Embryonic facial prominence (tissue), 1 donor: ENCODE data around the gene NDUFA13.
"Not testable (repeated sequence)": the region's sequence is repeated elsewhere in the genome, so short reads cannot be mapped to it uniquely, and the experiment has no call there.

ENCODE experiments used
- DNase-seq: peaks from one replicate; pipeline ENCODE4 v3.0.0-alpha.2; 2016; ENCODE audit errors: extremely low spot score

Gene NDUFA13

DNA sequence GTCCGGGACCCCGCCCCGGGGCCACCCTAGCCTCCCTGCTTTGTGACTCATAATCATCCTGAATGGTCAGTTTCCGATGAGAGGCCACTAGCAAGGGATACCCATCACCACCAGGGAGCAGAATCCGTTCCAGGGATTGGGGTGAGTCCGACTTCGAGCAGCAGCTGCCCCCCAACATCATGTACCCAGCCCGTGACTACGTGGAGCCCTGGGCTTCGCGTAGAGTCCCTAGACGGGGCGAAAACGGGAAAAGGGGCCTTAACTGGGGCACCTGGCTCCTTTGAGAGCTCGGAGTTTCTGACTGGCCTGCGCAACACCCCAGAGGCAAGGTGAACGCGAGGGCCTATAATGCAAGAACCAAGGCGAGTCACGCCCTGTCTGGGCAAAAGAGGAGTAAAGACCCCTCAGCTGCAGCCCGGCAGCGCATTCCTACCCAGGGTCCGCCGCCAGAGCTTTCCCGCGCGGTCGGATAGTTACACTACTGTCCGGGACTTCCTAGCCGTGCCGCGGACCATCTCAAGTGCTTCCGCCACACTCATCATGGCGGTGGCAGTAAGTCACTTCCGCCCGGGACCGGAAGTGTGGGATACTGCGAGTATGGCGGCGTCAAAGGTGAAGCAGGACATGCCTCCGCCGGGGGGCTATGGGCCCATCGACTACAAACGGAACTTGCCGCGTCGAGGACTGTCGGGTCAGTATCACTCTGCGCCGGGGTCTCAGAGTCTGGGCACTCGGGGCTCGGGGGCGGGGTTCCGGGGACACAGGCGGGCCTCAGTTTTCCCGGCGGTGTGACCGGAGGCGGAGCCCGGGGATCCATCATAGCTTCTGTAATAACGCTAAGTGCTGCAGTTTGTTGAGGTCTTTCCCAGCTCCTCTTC, at the start of gene NDUFA13:
Gene NDUFA13 (plus strand): TSS at position 584 of the 878 bp plus-strand sequence. CDS start 14 bp downstream, at position 598.
- peak; percentile 84 for DNase-seq

DNA sequence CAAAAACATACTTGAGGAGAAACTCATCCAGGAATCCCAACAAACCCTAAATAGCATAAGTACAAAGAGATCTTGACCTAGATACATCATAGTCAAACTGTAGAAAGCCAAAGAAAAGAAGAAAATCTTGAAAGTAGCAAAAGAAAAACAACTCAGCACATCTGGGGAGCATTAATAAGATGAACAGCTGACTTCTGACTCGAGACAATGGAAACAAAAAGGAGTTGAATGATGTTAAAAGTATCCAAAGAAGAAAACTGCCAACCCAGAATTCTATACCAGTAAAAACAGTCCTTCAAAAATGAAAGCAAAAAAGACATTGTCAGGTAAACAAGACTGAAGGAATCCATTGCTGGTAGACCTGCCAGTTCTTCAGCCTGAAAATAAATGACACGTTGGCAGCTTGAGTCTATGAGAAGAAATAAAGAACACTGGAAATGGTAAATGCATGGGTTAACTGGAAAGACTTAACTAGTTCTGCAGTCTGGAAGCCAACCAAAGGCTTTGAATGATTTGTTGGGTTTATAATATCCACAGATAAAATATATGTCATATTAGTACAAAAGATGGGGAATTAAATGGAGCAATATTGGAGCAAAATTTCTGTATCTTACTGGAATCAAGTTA, 47.5 kb upstream of the NDUFA13 start:
- no peak for DNase-seq

DNA sequence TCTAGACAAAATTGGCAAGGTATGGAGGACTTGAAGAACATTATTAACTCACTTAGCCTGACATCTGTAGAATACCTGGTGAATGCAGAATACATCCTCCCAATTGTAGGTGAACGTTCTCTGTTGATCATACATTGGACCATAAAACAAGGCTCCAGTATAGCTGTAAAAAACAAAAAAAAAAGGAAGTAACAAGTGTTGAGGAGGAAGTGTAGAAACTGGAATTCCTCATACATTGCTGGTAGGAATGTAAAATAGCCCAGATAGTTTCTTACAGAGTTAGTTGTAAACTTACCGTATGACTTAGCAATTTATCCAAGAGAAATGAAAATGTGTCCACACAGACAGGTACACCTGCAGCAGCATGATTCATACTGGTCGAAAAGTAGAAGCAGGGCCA, 45.4 kb upstream of the NDUFA13 start:
- no peak for DNase-seq

DNA sequence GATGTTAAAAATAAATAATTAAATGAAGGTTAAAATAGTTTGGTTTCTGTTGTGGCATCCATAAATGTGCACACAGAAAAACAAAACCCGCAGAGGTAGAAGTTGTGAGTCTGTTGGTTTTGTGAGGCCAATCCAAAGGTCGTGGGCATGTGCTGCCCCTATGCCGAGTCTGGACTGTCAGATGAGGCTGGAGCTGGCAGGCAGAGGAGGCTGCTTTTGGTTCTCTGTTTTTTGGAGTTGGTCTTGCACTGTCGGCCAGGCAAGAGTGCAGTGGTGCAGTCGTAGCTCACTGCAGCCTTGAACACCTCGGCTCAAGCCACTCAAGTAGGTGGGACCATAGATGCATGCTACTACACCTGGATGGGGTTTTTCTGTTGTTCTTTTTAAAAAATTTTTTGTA, 44.3 kb upstream of the NDUFA13 start:
- DNase-seq: no peak

DNA sequence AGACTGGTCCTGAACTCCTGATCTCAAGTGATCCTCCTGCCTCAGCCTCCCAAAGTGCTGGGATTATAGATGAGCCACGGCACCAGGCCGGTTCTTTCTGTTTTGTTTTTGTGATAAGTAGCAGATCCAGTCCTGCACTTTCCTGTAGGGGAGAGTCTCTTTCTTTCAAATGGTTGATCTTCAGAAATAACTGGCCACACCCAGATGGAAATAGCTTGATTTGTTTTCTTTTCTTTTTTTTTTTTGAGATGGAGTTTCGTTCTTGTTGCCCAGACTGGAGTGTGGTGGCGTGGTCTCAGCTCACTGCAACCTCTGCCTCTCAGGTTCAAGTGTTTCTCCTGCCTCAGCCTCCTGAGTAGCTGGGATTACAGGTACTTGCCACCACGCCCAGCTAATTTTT, 43.9 kb upstream of the NDUFA13 start:
- DNase-seq: not testable (repeated sequence)

DNA sequence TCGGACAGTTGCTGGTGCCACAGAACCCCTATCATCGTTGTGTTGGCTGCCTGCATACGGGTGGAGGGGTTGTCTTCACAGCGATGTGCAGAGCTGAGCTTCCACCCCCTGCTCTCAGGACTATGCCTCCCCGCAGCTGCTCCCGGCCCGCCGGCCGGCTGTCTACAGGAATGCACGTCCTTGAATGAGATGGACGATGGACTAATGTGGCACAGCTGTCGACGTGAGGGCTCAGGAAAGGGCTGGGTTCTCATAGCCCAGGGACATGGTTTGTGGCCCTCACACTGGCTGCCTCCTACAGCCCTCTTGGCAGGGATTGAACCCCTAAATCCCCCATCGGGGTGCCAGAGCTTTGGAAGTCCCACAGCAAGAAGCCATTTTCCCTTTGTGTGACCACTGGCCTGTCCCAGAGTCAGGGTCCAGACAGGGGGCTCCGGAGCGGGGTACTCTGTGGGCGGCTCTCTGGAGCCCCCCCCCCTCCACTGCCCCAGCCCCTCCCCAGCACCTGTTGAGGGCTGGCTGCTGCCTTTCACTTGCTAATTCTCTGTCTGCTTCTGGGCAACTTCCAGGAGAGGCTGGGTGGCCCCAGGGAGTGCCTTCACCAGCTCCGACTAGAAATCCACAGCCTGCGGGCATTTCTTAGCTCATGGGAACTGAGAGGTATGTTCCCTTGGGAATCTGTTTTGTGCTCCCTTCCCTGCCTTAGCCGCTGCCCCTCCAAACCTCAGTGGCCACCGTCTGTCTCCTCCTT, 40.8 kb upstream of the NDUFA13 start:
- no peak for DNase-seq

DNA sequence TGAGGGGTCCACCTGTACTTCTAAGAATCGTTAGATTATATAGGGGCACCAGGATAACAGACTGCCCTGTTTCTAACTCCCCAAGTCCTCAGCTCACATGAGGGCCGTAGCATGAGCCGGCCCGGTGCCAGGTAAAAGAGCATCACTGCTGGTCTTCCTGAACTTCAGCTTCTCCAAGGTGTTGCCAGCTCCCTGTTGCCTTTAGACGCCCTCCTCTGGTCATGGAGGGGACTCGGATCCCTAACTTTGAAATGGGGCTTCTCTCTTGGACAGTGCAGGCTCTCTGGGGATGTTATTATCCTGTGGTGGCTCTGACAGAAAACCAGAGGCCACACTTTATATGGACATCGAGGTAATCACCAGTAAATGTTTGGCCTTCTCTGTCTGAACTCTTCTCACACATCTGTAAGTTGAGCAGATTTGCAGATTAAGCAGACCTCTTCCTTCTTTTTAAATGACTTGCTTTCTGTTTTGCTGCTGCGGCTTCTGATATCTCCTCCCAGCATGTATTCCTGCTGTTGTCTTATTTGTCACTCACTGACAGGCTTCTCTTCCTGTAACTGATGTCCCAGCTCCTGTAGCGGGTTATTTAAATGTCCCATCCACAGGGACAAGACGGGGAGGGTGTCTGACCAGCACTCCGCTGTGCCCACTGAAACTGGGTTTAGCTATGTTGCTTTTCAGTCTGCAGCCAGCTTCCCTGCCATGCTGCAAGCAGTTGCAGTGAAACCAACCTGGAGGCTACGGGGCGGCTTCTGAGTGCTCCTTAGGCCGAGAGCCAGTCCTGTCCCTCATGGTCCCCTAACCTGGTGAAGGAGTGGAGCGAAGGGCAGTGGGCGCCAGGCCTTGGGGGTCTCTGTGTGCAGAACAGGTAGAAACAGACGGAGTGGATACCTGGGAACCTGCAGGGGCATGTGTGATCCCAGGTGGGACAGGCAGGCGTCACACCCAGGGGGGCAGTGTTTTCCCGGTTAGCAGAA, 39.9 kb upstream of the NDUFA13 start:
- no peak for DNase-seq

DNA sequence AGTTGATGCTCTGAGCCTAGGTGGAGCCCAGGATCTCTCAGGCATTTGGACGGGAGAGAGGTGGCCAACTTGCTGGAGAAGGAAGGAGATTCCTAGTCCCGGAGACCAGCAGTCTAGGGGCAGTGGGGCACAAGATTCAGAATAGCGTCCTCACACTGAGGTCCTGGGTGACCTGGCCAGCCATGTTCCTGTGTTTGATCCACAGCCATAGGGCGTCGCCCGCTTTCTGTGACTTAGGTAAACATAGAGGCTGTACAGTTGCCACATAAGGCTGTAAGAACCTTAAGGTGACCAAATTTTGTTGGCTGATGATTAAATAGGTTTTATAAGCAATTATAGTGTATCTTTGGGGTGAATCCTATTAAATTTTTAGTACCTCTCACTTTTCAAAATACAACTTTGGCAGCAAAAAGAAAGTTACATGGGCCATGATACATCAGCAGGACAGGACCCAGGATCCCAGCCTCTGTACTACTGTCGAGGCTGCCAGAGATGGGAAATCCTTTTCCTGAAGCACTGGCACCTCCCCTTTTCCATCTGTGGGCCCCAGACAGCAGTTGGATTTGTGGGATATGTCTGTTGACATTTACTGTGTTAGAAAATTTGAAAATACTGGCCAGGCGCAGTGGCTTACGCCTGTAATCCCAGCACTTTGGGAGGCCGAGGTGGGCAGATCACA, 38.2 kb upstream of the NDUFA13 start:
- DNase-seq: no peak

DNA sequence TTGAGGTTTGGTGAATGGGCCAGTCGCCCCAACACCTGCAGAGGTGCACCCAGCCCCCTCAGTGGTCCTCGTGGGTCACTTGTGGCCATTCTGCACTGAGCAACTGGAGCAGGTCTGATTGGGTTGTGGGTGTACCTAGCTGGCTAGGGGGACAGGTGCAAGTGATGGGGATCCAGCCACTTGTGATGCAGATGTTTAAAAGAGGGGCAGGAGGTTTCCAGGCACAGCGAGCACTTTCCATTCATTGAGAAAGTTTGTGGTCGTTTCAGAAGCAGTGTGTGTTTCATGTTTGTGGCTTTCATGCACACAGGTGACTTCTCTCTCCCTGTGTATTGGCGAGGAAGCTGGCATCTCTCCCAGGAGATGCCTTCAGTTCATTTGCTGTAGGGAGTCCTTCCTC, 35.3 kb upstream of the NDUFA13 start:
- DNase-seq: no peak

DNA sequence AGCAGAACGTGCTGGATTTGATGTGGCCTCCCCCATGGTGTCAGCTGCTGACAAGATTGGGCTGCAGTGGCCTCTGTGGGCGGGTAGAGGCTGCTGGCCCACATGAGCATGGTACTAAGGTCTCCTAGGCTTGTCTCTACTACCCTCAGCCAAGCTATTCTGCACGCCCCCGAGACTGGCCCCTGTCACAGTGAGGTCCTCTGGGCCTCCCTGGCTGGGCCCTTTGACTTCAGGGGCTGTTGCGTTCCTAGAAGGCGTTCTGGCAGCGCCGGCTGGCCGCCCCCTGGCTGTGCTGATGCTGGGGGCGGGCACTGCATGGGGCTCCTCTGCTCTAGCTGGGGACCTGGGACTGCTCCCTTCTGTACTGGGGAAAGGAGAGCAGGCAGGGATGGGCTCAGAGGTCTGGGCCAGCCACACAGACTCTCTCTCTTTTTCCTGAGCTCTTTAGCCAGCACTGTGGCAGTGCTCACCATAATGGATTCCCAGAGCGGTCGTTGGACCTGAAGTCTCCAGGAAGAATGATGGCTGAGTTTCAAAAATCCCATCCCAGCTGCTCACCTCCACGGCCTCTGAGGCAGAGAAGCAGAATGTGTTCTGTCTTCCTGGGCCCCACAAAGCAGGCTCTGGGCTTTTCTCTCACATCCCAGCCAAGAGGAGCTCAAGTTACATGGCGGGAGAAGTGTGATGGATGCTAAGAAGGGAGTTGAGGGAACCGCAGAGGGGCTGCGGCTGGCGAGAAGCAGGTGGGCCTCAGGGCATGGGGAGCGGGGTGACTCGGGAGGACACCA, 33.0 kb upstream of the NDUFA13 start:
- DNase-seq: no peak

DNA sequence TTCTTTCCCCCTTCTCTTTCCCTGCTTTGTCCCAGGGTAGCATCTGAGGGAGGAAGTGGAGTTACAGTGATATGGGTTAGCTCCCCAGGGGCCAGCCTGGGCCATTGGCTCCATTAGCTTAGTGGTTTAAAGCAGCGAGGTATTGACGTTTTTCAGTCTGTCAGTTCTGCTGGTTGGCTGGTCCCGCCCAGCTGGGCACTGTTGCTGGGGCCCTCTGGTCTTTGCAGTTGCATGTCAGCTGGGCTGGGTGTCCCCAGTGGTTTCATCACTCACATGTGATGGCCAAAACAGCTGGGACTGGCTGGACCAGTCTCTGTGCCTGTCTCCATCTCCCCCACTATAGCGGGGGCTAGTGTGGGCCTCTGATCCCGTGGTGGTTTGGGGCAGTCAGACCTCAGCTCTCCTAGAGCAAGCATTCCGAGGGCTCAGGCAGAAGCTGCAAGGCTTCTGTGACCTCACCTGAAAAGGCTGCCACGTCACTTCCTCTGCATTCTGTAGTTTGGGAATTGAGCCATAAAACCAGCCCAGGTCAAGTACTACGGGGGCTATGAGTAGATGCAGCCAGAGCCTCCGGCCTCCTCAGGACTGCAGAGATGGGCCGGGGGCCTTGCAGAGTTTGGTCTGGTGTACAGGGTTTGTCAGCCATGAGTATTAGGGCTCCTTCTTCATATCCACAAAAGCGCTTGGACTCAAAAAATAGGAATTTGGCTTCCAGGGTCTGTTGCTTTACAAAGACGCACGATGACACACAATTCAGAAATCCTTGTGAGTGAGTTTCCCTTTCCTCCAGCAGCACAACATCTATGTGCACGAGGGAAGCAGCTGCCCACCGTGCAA, 30.6 kb upstream of the NDUFA13 start:
- no peak for DNase-seq

DNA sequence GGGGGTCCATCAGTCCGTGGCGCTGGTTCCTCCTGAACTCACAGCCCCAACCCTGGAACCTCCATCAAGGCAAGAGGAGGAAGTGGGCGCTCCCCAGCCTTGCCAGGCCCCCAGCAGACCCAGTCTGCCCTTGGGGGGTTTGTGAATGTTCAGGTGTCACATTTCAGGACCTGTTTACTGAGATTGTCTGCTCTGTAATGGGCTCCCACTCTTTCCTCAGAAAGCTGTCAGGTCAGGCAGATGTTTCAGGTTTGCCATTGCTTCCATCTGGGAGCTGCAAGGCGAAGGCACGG, 30.1 kb upstream of the NDUFA13 start:
- DNase-seq: no peak

DNA sequence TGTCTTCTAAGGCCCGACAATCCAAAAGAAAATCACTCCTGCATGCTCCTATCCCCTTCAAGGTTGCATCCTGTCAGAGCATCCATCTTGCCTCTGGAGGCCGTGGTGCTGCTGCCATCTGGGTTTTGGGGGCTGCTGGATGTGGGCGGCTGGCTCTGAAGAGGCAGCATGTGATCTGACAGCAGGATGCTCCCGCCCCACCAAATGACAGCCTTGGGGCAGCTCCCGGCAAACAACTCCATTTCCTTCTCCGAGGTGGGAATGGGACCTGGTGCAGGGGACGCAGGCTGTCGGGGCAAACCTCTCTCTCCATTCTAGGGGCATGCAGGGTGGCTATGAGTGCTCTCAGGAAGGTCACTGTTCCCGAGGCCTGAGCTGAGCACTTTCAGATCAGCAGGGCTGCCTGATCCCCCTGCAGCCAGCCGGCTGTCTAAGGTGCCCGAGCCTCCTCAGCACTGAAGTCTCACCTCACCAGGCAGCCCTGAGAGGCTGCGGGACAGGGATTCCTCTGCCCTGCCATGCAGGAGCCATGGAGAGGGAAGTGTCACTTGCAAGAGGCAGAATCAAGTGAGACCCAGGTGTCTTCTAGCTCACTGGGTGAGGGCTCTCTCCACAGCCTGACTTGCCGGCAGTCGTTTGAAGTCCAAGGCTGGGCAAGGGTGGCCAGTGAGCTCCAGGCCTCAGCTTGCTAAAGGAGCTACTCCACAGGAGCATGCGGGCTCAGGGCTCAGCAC, 29.5 kb upstream of the NDUFA13 start:
- DNase-seq: no peak

DNA sequence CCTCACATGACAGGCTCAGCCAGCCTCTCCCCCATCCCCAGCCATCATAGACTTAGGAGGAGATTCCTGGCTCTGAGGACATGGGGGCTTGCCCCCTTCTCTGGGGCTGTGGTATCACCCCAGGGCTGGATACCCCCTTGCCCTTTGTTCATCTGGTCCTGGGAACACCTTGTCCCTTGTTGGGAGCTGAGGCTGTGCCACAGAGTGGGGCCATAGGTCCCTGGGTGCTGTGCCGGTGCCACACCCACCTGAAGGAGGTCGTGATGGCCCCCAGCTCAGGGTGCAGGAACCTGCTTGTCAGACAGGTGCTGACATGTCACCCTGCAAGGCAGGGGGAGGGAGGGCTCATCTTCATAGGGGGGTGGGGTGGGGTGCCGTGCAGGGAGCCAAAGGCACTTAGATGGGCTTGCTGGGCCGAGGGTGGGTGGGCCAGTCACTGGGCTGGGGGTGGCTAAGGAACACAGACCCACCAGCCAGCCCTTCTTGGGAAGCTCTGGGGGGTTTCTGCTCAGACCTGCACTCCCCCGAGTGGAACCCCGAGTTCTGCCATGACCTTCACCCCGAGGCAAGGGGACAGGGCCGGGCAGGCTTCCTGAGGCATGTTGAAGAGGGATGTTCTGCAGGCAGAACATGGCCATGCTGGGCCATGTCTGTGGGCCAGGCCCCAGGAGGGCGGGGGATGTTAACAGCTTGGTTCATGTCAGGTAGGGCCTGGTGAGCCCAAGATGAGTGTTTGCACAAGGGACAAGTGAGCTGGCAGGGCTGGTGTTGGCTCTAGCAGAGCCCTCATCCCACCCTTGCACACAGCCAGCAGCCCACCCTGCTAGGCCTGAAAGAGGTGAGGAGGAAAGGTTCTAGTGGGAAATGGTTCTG, 28.7 kb upstream of the NDUFA13 start:
- DNase-seq: no peak

DNA sequence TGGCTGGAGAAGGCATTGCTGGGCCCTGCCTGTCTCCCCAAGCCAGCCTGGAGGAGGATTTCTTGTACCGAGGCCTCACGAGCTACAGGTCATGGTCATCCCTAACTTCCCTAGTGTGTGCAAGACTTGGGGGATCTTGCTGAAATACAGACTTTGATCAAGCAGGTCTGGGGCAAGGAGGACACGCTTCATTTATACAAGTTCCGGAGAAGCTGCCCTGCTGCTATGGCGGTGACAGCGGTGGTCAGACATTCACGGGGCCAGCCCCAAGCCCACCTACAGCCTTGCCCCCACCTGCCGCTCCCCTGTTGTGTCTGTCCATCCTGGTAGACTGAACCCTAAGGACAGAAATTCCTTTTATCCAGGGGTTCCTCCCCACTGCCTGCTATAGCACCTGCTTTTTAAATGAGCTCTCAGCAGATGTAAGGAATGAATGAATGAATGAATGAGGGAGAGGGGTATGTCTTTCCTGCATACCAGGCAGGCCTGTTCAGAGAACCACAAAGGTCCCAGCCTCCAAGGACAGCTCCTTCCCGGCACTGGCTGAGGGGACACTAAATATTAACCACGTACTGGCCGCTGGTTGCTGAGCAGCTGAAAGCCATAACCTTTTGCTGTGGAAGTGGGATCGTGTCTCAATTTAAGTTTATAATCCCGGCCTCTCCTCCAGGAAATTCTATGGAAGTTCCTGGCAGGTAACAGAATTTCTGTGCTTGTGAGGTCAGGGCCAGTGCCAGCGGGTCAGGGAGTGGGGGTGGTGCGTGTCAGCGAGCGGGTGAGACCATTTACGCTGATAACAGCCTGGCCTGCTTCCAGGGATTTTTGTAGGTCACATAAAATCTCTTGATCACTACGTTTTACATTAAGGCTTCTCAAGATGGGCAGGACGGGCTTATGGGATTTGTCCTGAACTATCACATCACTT, 27.8 kb upstream of the NDUFA13 start:
- no peak for DNase-seq

DNA sequence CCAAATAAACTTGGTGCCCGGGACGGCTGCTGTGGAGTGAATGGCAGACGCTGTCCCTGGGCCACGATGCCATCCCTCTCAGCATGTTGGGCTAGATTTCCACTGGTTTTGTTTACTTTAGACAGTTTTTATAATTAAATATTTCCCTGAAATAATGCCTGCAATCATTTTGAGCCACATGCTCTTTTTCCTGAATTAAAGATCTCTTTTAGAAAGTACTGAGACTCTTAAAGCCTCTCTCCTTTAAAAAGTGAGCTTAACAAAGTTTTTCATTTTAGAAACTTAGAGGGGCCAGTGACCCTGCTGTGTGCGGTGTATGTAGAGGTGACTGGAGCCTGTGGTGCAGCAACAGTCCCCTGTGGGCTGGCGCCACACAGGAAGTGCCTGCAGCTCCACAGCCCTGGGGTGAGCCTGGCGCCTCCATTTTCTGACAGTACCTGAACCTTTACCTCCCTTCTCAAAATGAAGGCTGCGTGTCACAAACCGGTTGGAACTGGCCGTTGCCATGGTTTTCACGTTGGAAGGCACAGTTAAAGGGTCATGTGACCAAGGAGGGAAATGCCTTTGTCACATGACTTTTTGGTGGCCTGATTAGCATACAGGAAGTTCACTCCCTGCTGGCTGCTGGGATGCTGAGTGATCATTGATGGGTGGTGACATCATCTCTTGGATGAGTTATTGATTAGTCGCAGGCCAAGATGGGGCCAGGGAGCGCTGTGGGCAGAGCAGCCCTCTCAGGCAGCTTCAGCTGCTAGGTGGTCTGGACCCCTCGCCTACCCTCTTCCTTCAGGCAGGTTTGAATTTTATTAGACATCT, 26.9 kb upstream of the NDUFA13 start:
- peak; percentile 86 for DNase-seq
